HG03159 (cell line): Measurements from ENCODE around the gene IP6K3.

ENCODE experiments used
- ATAC-seq: cut with Tn5 transposase; IDR thresholded peaks from one replicate; pipeline ENCODE4 v1.9.1; 2021; ENCODE audit warnings: mild to moderate bottlenecking, moderate library complexity; ENCODE audit not compliant: unreplicated experiment

IP6K3 gene

DNA sequence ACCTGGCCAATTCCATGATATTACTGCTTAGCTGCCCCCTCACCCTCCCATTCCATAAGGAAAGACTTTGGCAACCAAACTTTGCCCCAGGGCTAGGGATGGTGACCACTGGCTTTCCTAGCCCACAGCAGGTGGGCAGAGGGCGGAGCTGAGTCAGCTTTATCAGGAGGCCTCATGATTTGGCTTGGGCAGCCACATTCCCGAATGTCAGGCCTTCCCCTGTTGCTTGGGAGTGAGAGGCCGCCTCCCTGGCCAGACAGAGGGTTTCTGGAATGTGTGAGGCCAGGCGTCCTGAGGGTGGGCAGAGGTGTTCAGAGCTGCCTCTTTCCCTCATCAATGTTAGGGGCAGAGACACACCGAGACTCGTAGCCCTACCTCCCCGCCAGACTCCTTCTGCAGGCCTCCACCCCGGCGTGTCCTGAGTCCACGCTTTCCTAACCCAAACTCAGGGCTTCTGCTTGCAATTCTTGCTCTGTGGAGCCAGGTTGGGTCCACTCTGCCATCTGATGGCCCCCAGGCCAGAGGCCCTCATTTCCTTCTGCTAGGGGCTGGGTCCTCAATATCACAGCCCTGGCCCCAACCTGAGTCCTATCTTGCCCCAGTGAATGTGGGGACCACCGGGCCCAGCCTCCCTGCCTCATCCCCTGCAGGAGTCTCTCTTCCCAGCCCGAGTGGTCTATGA, 54.5 kb downstream of the IP6K3 start:
- ATAC-seq, result no peak

DNA sequence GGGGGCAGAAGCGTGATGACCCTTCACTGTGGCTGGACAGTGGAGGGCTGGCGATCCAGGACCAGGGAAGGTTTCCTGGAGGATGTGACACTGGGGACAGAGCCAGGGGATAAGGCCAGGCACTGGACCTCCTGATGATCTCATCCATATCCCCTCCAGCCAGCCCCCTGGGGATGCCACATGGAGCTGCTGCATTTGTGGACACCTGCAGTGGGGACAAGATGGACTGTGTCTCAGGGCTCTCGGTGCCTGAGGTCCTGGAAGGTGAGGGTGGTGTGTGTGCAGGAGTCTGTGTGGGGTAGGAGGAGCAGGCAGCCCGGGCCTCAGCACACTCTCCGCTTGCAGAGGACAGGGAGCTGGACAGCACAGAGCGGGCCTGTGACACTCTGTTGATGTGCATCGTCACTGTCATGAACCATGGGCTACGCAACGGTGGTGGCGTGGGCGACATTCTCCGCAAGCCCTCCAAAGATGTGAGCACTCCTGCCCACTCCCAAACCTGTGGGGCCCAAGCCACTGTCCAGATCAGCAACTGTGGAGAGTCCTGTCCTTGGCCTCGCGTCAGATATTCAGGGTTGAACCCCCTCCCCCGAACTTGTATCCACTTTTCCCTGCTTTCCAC, 55.1 kb downstream of the IP6K3 start:
- ATAC-seq, result no peak

DNA sequence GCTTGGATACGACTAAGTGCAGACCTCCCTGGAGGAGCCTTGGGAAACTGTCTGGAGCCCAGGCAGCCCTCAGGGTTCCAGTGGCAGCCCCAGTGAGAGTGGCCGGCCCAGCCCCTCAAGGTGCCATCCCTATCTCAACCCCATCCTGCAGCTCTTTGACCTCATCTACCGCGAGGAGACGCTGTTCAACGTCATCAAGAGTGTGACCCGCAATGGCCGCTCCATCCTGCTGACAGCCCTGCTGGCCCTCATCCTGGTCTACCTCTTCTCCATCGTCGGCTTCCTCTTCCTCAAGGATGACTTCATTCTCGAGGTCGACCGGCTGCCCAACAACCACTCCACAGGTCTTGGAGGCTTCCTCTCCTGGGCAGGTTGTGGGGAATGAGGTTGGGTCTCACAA, 55.9 kb downstream of the IP6K3 start:
- ATAC-seq, result no peak

DNA sequence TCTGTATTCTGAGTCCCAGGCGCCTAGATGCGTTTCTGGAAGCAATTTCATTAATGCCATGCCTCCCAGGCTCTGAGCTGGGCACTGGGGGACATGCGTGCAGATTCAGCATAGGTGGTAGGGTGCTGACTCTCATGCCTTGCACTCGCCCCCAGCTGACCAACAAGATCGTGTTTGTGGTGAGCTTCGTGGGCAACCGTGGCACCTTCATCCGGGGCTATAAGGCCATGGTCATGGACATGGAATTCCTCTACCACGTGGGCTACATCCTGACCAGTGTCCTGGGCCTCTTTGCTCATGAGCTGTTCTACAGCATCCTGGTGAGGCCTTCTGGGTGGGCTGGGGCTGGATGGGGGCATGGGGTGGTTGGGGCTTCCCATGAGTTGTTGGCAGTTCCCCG, 56.8 kb downstream of the IP6K3 start:
- ATAC-seq, result no peak

DNA sequence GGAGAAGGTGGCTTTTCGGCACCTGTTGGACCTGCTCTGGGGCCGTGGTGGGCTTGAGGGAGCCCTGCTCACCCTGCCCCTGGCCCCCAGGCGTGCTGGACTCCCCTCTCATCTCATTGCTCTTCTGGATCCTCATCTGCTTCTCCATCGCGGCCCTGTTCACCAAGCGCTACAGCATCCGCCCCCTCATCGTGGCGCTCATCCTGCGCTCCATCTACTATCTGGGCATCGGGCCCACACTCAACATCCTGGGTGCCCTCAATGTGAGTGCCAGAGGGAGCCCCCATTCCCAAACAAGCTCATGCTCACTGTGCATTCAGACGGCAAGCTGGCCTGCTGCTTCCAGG, 57.6 kb downstream of the IP6K3 start:
- ATAC-seq, result no peak

DNA sequence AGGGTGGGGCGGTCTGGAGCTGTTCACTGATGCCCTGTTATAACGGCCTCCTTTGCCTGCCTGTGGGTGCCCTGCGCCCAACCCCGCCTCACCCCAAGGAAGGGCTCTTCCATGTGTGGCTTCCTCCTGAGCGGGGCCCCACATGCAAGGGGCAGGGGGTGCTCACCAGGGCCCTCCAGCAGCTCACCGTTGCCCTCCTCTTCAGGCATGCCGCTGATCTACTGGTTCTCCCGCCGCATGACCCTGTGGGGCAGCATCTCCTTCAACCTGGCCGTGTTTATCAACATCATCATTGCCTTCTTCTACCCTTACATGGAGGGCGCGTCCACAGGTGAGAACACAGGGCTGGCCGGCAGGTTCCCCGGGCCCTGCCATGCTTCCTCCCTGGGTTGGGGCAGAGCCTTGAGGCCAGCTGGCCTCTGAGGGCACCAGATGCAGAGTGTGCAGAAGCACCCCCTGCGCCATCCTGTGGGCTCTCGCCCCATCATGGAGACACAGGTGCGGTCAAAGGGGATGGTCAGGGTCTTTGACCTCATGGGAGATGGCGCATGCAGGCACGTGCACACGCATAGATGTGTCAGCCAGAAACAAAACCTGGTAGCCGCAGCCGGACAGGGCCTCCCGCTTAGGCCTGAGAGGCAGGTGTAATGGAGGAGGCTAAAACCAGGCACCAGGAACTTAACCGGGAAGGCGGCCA, 58.1 kb downstream of the IP6K3 start:
- no peak for ATAC-seq

DNA sequence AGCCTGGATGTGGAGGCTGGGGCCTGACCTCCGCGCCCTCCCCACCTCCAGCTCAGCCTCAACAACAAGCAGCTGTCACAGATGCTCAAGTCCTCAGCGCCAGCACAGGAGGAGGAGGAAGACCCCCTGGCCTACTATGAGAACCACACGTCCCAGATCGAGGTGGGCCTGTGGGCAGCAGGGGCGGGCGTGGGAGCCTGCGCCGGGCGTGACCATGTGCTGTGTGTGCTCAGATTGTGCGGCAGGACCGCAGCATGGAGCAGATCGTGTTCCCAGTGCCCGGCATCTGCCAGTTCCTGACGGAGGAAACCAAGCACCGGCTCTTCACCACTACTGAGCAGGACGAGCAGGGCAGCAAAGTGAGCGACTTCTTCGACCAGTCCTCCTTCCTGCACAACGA, 58.7 kb downstream of the IP6K3 start:
- ATAC-seq, result no peak

DNA sequence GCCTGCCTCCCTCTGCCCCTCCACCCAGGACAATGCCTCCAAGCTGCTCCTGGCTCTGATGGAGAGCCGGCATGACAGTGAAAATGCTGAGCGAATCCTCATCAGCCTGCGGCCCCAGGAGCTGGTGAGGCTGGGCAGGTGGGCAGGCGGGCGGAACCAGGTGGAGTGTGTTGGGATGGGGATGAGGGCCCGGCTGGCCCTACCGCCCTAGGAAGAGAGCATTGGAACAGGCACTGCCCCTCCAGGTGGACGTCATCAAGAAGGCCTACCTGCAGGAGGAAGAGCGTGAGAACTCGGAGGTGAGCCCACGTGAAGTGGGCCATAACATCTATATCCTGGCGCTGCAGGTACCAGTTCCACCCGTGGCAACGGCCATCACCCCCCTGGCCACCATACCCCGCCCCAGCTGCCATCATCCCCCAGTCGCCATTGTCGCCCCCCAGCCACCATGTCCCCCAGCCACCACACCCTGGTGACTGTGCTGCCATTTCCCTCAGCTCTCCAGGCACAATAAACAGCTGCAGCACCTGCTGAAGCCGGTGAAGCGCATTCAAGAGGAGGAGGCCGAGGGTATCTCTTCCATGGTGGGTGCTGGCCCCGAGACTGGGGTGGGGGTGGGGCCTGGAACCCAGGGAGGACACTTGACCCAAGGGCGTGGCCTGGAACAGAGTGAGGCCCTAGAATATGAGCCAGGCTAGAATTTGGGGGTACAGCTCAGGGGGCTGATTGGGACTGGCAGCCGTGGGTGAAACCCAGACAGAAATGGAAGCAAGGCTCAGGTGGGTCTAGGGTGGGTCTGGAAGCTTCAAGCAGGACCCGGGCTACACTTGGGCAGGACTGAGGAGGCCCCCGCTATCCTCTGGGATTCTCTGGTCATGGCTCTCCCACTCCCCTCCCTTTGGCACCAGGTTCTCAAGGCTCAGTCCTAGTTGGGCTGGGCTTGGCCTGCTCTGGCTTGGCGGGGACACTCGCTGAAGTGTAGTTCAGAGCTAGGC, 59.4 kb downstream of the IP6K3 start:
- no peak for ATAC-seq

DNA sequence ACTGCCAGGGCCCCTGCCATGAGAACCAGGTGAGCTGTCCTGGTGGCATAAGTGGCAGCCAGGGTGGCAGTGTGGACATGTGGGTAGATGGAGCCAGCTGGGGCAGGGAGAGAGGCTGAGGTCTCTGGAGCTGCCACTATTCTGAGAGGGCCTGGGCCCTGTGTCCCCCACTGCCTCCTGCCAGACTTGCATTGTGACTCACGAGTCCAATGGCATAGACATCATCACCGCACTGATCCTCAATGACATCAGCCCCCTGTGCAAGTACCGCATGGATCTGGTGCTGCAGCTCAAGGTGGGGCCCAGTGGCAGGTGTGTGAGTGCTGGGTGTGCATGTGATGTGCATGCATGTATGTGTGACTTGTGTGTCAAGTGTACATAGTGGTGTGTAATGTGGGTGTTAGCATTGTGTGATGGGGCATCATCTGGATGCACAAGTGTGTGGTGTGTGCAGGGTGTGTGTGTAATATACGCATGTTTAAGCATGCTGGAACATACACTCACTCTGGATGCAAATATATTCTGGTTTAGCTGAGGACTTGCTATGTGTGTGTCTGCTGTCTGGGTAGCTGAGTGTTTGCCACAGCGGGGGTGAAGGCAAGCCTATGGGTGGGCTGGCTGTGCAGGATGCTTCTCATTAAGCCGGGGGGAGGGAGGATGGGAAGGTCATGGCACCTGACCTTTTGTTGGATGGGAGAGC, 60.3 kb downstream of the IP6K3 start:
- ATAC-seq, result no peak

DNA sequence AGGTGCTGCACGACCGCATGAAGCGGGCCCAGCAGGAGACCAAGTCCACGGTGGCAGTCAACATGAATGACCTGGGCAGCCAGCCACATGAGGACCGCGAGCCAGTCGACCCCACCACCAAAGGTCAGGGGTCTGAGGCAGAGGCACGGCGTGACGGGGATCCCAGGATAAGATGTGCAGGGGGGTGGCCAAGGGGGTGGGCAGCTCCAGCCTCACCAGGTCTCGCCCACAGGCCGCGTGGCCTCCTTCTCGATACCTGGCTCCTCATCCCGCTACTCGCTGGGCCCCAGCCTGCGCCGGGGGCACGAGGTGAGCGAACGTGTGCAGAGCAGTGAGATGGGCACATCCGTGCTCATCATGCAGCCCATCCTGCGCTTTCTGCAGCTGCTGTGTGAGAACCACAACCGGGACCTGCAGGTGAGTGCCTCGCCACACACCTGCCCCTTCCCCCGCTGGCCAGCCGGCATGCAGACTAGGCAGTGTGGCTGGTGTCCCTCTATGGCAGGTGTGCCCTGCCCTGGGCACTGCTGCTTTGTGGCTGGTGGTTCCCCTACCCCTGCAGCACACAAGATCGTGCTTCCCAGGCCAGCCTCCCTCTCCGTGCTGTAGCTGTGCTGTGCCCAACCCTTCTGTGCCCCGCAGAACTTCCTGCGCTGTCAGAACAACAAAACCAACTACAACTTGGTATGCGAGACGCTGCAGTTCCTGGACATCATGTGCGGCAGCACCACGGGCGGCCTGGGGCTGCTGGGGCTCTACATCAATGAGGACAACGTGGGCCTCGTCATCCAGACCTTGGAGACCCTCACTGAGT, 61.1 kb downstream of the IP6K3 start:
- no peak for ATAC-seq

DNA sequence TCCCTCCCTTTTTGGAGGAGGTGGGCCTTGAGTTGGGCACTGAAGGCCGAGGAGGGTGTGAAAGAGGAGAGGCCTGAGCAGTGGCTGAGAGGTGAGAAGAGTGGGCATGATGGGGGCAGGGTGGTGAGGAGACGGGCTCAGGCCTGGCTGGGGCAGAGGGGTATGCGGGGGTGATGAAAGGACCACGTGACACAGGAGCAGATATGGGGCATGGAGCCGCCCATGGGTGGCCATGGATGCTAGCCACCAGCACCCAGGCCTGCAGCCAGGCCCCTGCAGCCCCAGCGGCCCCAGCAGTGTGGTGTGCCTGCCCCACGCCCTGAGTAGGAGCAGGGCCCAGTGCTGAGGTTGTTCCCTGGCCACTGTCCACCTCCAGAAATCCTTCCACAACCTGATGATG, 61.7 kb downstream of the IP6K3 start:
- ATAC-seq, result no peak

DNA sequence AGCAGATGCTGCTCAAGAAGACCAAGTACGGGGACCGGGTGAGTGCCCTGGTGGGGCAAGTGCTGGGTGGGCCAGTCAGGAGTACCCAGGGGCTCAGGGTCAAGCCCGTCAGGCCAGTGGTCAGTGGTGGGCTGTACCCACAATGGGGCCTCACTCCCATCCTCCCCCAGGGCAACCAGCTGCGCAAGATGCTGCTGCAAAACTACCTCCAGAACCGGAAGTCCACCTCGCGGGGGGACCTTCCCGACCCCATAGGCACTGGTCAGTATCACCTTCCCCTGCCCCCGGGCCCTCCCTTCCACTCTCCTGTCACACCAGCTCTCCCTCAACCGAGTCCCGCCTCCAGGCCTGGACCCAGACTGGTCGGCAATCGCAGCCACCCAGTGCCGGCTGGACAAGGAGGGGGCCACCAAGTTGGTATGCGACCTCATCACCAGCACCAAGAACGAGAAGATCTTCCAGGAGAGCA, 62.2 kb downstream of the IP6K3 start:
- no peak for ATAC-seq

DNA sequence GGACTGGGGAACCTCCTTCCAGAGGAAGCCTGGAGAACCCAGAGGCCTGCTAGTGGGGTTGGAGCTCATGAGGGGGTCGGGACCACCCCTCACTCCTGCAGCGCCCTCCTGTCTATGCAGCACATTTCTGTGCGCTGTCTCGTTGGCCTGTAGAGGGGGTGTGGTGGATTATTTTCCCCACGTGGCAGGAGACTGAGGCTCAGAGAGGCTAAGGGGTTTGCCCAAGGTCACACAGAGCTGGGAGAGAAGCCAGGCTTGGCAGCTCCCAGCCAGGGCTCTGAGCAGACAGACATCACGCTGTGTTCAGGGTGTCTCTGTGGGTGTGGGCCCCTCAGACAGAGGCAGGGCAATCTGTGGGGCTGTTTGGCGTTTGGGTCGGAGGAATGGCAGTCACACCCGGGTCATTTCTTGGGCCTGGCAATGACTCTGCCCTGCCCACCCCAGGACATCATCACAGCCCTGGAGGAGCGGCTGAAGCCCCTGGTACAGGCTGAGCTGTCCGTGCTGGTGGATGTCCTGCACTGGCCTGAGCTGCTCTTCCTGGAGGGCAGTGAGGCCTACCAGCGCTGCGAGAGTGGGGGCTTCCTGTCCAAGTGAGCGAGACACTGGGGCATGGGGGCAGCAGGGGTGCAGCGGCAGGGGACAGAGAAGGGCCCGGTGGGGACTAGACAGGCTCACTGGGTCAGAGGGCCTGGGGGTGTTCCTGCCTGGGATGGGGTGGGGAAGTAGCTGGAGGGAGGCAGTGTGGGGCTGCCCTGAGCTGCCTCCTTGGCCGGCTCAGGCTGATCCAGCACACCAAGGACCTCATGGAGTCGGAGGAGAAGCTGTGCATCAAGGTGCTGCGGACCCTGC, 62.9 kb downstream of the IP6K3 start:
- no peak for ATAC-seq

DNA sequence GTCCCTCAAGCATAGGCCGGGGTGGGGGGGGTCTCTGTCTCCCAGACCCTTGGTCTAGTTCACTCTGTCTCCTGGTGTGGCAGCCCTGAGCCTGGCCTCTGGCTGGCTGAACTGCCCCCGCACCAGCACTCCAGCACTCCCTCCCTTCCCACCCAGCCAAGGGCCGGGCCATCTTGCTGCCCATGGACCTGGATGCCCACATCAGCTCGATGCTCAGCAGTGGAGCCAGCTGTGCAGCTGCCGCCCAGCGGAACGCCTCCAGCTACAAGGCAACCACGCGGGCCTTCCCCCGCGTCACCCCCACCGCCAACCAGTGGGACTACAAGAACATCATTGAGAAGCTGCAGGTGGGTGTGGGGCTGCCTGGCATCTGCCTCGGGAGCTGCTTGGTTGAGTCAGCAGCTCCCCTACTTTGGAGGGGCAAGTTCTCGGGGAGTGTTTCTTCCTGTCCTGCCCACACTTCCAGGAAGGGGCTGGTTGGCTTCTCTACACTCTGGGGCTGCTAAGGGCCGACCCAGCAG, 63.6 kb downstream of the IP6K3 start:
- ATAC-seq, result no peak

DNA sequence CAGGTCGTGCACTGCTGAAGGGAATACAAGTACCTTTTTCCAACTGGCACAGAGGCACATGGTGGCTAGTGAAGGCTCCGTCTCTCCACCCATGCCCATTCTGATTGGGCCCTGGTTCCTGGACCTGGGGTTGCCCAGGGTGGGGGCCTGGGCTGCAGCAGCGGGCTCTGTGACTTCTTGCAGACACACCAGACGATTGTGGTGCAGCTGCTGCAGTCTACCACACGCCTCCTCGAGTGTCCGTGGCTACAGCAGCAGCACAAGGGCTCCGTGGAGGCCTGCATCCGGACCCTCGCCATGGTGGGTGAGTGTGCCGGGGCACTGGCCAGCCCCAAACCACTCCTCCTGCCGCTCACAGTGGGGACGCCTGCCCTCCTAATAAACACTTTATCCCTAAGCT, 64.4 kb downstream of the IP6K3 start:
- no peak for ATAC-seq

DNA sequence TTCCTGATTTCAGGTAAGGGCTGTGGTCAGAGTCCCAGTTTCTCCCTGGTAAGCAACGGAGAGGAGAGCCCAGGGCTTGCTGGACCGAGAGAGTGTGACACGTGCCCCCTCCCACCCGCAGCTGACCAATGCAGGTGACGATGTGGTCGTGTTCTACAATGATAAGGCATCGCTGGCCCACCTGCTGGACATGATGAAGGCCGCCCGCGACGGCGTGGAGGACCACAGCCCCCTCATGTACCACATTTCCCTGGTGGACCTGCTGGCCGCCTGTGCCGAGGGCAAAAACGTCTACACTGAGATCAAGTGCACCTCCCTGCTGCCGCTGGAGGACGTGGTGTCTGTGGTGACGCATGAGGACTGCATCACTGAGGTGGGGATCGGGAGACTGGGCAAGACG, 66.9 kb downstream of the IP6K3 start:
- ATAC-seq, result no peak

DNA sequence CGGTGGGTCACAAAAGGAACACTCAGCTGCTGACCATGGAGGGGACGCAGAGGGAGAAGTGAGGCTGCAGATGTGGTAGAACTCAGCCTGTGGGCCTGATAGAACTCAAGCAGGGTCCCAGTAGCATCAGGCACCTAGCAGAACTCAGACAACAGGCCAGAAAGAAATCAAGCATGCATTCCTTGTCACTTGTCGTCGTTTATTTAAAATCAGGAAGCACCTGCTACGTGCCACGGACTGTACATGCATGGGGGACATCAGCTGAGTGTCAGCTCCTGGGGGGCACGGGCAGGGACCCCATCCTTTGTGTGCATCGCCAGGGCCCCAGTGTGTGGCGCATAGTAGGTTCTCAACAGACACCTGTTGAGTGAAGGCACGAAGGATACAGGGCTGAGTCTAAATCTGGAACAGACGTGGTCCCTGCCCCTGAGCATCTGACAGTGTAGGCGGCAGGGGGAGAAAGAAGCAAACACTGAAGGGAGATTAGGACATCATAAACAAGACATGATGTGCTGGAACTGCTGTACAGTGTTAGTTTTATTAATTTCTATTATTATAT, 67.7 kb downstream of the IP6K3 start:
- no peak for ATAC-seq

DNA sequence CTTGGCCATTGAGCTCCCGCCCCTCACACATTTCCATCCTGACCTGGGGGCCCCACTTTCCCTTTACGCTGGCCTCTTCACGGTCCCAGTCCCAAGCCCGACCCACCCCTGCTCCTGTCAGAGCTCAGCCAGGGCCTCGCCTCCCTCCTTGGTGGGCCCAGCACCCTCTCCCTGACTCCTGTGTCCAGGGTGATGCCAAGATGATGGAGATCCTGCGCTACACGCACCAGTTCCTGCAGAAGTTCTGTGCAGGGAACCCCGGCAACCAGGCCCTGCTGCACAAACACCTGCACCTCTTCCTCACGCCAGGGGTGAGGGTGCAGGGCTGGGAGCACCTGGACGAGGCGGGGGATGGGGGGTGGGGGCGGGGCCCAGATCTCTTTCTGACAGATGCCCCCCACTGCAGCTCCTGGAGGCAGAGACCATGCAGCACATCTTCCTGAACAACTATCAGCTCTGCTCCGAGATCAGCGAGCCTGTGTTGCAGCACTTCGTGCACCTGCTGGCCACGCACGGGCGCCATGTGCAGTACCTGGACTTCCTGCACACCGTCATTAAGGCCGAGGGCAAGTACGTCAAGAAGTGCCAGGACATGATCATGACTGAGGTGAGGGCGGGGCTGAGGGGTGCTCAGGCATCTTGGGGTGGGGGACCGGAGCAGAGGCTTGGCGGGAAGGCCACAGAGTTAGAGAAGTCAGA, 68.3 kb downstream of the IP6K3 start:
- ATAC-seq, result no peak
